Lower leg skin (tissue), 3 donors: Measurements from ENCODE around the gene MAS1L.

ENCODE experiments used
- CTCF ChIP-seq, 3 donors: fragments of 450-650 bp; IDR thresholded peaks; one replicate each; pipeline ENCODE4 v1.5.1; 2016; ENCODE audit warnings: antibody characterized with exemption in 3 of 3, mild to moderate bottlenecking in 3 of 3, moderate library complexity in 2 of 3
- POLR2A ChIP-seq, 2 donors: fragments of 450-650 bp; IDR thresholded peaks; one replicate each; pipeline ENCODE4 v1.6.1; 2016 to 2017; ENCODE audit warnings: antibody characterized with exemption in 2 of 2, mild to moderate bottlenecking in 1 of 2, moderate library complexity in 1 of 2

DNA sequence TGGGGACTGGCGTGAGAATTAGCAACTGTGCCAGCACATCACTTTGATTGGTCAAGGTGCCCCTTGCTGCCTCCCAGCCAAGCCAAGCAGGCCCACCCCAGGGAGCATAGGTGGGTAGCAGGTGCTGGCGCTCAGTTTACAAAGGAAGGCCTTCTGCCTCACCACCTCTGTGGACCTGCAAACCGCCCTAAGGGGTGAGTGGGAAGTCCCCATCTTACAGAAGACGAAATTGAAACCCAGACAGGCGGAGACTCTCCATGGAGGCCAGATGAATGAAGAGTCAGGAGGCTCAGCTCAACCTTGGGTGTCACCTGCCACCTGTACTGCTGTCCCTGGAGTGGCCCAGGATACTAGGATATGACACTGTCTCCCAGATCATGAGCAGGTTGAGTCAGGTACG, 21.5 kb upstream of the MAS1L start:
- TF ChIP-seq CTCF (IDR thresholded peaks at IDR 0.05) (no peak), POLR2A (IDR thresholded peaks at IDR 0.05) (no peak)
